OCI-LY1 (cell line): ENCODE measurements around the gene ADGRG7.

Experiments used
- H2AFZ ChIP-seq: fragments of 200-600 bp; sonication (generic), shearing (Covaris generic); 2 replicates; pipeline ENCODE4 v1.6.0; 2014; ENCODE audit warnings: antibody characterized with exemption, mild to moderate bottlenecking, low read length
- H3F3A ChIP-seq: fragments of 200-600 bp; sonication (generic), shearing (Covaris generic); 2 replicates; pipeline ENCODE4 v1.6.0; 2014; ENCODE audit warnings: mild to moderate bottlenecking, antibody characterized with exemption, low read length, moderate library complexity; ENCODE audit not compliant: insufficient read depth
- H3K27ac ChIP-seq: fragments of 200-600 bp; sonication (generic); 2 replicates; pipeline ENCODE4 v1.5.1; 2014; ENCODE audit warnings: low read length, mixed run types, mild to moderate bottlenecking, low read depth; ENCODE audit not compliant: poor library complexity, severe bottlenecking
- H3K27me3 ChIP-seq: fragments of 200-600 bp; sonication (generic); 2 replicates; pipeline ENCODE4 v1.6.0; 2014; ENCODE audit warnings: antibody characterized with exemption, mild to moderate bottlenecking, low read length, moderate library complexity; ENCODE audit not compliant: insufficient read depth
- H3K36me3 ChIP-seq: fragments of 200-600 bp; sonication (generic); 2 replicates; pipeline ENCODE4 v1.6.1; 2014; ENCODE audit warnings: mild to moderate bottlenecking, antibody characterized with exemption, low read length, moderate library complexity, mixed read lengths; ENCODE audit not compliant: insufficient read depth
- H3K4me1 ChIP-seq: fragments of 200-600 bp; sonication (generic); 2 replicates; pipeline ENCODE4 v1.5.1; 2014; ENCODE audit warnings: mild to moderate bottlenecking, low read length, moderate library complexity; ENCODE audit not compliant: insufficient read depth, severe bottlenecking
- H3K4me2 ChIP-seq: fragments of 200-600 bp; sonication (generic), shearing (Covaris generic); 2 replicates; pipeline ENCODE4 v1.6.1; 2014; ENCODE audit warnings: low read length
- H3K4me3 ChIP-seq: fragments of 200-600 bp; sonication (generic); 2 replicates; pipeline ENCODE4 v1.5.1; 2014; ENCODE audit warnings: low read length, low read depth, mild to moderate bottlenecking, mixed read lengths; ENCODE audit not compliant: poor library complexity, severe bottlenecking
- H3K79me2 ChIP-seq: fragments of 200-600 bp; shearing (Covaris generic); 2 replicates; pipeline ENCODE4 v1.6.1; 2016; ENCODE audit warnings: mixed run types, low read length, mixed read lengths; ENCODE audit not compliant: insufficient read depth
- H3K9ac ChIP-seq: fragments of 200-600 bp; sonication (generic), shearing (Covaris generic); 2 replicates; pipeline ENCODE4 v1.6.1; 2014; ENCODE audit warnings: mild to moderate bottlenecking, low read length, mixed read lengths
- H3K9me2 ChIP-seq: fragments of 200-600 bp; sonication (generic), shearing (Covaris generic); 2 replicates; pipeline ENCODE4 v1.6.1; 2014; ENCODE audit warnings: low read depth, mild to moderate bottlenecking, low read length, mixed read lengths
- H3K9me3 ChIP-seq: fragments of 200-600 bp; shearing (Covaris generic); 2 replicates; pipeline ENCODE4 v1.6.1; 2014; ENCODE audit warnings: low read length, mixed read lengths
- H4K20me1 ChIP-seq: fragments of 200-600 bp; sonication (generic), shearing (Covaris generic); 2 replicates; pipeline ENCODE4 v1.6.0; 2016; ENCODE audit warnings: mild to moderate bottlenecking, low read length; ENCODE audit not compliant: insufficient read depth
- CTCF ChIP-seq: fragments of 200-600 bp; sonication (generic), shearing (Covaris generic); IDR thresholded peaks from 2 replicates; pipeline ENCODE4 v1.5.1; 2017; ENCODE audit warnings: mild to moderate bottlenecking, antibody characterized with exemption, low read length, moderate library complexity, mixed read lengths
- EZH2 ChIP-seq: fragments of 200-600 bp; sonication (generic), shearing (Covaris generic); IDR thresholded peaks from 2 replicates; pipeline ENCODE4 v1.8.0; 2017; ENCODE audit warnings: borderline replicate concordance, mixed run types, mild to moderate bottlenecking, antibody characterized with exemption, low read length, moderate library complexity, mixed read lengths

The ADGRG7 gene

GRCh38 chr3:100629421-100630127 is 20.2 kb downstream of the ADGRG7 start:
- TF ChIP-seq EZH2 (no peak), CTCF (no peak)

GRCh38 chr3:100630664-100631063 is 21.3 kb downstream of the ADGRG7 start:
- Histone ChIP-seq H3K4me3 (no peak overlapping the region), H3K27me3 (no peaks in the 10 kb centered on the region), H3K36me3 (no peaks in the 10 kb centered on the region), H3K4me2 (no peak overlapping the region), H3K4me1 (no peaks in the 10 kb centered on the region), H4K20me1 (no peaks in the 10 kb centered on the region), H3K27ac (no peak overlapping the region), H3K9me3 (no peaks in the 10 kb centered on the region), H2AFZ (no peak overlapping the region), H3K79me2 (no peaks in the 10 kb centered on the region), H3F3A (no peaks in the 10 kb centered on the region), H3K9me2 (no peaks in the 10 kb centered on the region), H3K9ac (no peak overlapping the region)
- TF ChIP-seq EZH2 (no peak), CTCF (no peak)

More at GRCh38 chr3:100629421-100630127, 20.2 kb downstream of the ADGRG7 start:
- Histone ChIP-seq H3K9me3 (no peaks in the 10 kb centered on the region), H3K9ac (no peak overlapping the region), H3K4me2 (no peak overlapping the region), H3K4me1 (no peaks in the 10 kb centered on the region), H3K27ac (no peak overlapping the region), H2AFZ (no peak overlapping the region), H3K36me3 (no peaks in the 10 kb centered on the region), H3K9me2 (no peaks in the 10 kb centered on the region), H3K27me3 (no peaks in the 10 kb centered on the region), H3K79me2 (no peaks in the 10 kb centered on the region), H4K20me1 (no peaks in the 10 kb centered on the region), H3K4me3 (no peak overlapping the region), H3F3A (no peaks in the 10 kb centered on the region)

GRCh38 chr3:100631236-100631635 is 21.8 kb downstream of the ADGRG7 start:
- TF ChIP-seq CTCF: no peak
- TF ChIP-seq EZH2: no peak
- Histone ChIP-seq H4K20me1 (no peaks in the 10 kb centered on the region), H3K27me3 (no peaks in the 10 kb centered on the region), H2AFZ (no peak overlapping the region), H3K27ac (no peak overlapping the region), H3K4me1 (no peaks in the 10 kb centered on the region), H3K9ac (no peak overlapping the region), H3K79me2 (no peaks in the 10 kb centered on the region), H3K9me2 (no peaks in the 10 kb centered on the region), H3K4me3 (no peak overlapping the region), H3F3A (no peaks in the 10 kb centered on the region), H3K9me3 (no peaks in the 10 kb centered on the region), H3K4me2 (no peak overlapping the region), H3K36me3 (no peaks in the 10 kb centered on the region)
